Stimulated activated effector memory CD8-positive, alpha-beta T cell treated with anti-CD3 and anti-CD28 coated beads, Interleukin-12 subunit alpha, Interleukin-12 subunit beta, amount 100 ng/mL, for 72 hours (primary cell): Measurements from ENCODE around the gene PLA2G4E.

Source experiments
- ATAC-seq: fragments of 150-1000 bp; cut with Tn5 transposase; 2 replicates; pipeline ENCODE4 v1.10.0; 2021
- DNase-seq, 2 donors: peaks; one replicate each; pipeline ENCODE4 v3.0.0; 2021 to 2022; ENCODE audit warnings: low spot score in 2 of 2
- H3K27ac Mint-ChIP-seq: one replicate; pipeline ENCODE4 v1.8.0; 2022; ENCODE audit warnings: mild to moderate bottlenecking, mixed read lengths
- H3K36me3 Mint-ChIP-seq: one replicate; pipeline ENCODE4 v1.8.0; 2022; ENCODE audit warnings: mild to moderate bottlenecking, mixed read lengths
- H3K4me1 Mint-ChIP-seq: one replicate; pipeline ENCODE4 v1.8.0; 2022; ENCODE audit warnings: mixed read lengths
- H3K4me3 Mint-ChIP-seq: one replicate; pipeline ENCODE4 v1.8.0; 2022; ENCODE audit warnings: mild to moderate bottlenecking, mixed read lengths
- H3K9me3 Mint-ChIP-seq: one replicate; pipeline ENCODE4 v1.8.0; 2022; ENCODE audit warnings: mixed read lengths

The PLA2G4E gene

GRCh38 chr15:42059661-42060476 is 39.0 kb upstream of the PLA2G4E start:
- Mint-ChIP-seq H3K36me3 (no peaks in the 10 kb centered on the region), H3K4me3 (no peak overlapping the region), H3K9me3 (no peaks in the 10 kb centered on the region), H3K27ac (no peak overlapping the region), H3K4me1 (peaks cover 11% of the 10 kb centered on the region)
- ATAC-seq = no peak
- DNase-seq = peak; percentile 68 to 85

GRCh38 chr15:42058791-42059190 is 37.9 kb upstream of the PLA2G4E start:
- Mint-ChIP-seq H3K4me1 (peaks cover 11% of the 10 kb centered on the region), H3K27ac (no peak overlapping the region), H3K9me3 (no peaks in the 10 kb centered on the region), H3K4me3 (no peak overlapping the region), H3K36me3 (no peaks in the 10 kb centered on the region)
- DNase-seq (no peak), ATAC-seq (no peak)

GRCh38 chr15:42057799-42058646 is 37.2 kb upstream of the PLA2G4E start:
- peak overlapping the region; percentile 43 for H3K4me3 Mint-ChIP-seq
- peak overlapping the region; percentile 20 for H3K27ac Mint-ChIP-seq

GRCh38 chr15:42056934-42057798 is 36.3 kb upstream of the PLA2G4E start:
- ATAC-seq (peak; percentile 95), DNase-seq (peak; percentile 23 to 72)
- H3K36me3 Mint-ChIP-seq = no peaks in the 10 kb centered on the region
- H3K4me1 Mint-ChIP-seq = peaks cover 11% of the 10 kb centered on the region
- peak overlapping the region; percentile 24 for H3K27ac Mint-ChIP-seq
- H3K4me3 Mint-ChIP-seq = peak overlapping the region; percentile 43
- H3K9me3 Mint-ChIP-seq = no peaks in the 10 kb centered on the region

More at GRCh38 chr15:42057799-42058646, 37.2 kb upstream of the PLA2G4E start:
- Mint-ChIP-seq H3K9me3 (no peaks in the 10 kb centered on the region), H3K4me1 (peaks cover 11% of the 10 kb centered on the region), H3K36me3 (no peaks in the 10 kb centered on the region)
- DNase-seq = no peak
- no peak for ATAC-seq

GRCh38 chr15:42053914-42054313 is 33.1 kb upstream of the PLA2G4E start:
- ATAC-seq = no peak
- Mint-ChIP-seq H3K36me3 (no peaks in the 10 kb centered on the region), H3K4me3 (no peak overlapping the region), H3K4me1 (peaks cover 11% of the 10 kb centered on the region), H3K9me3 (no peaks in the 10 kb centered on the region), H3K27ac (no peak overlapping the region)
- DNase-seq = no peak

- Mint-ChIP-seq H3K27ac (no peak overlapping the region), H3K36me3 (no peaks in the 10 kb centered on the region), H3K4me1 (peaks cover 11% of the 10 kb centered on the region), H3K9me3 (no peaks in the 10 kb centered on the region), H3K4me3 (no peak overlapping the region)
- no peak for ATAC-seq
- DNase-seq = no peak
Observed at GRCh38 chr15:42053010-42053409, 32.2 kb upstream of the PLA2G4E start.

GRCh38 chr15:42050484-42051255 is 29.8 kb upstream of the PLA2G4E start:
- no peaks in the 10 kb centered on the region for H3K36me3 Mint-ChIP-seq
- no peak for DNase-seq
- H3K4me1 Mint-ChIP-seq = no peaks in the 10 kb centered on the region
- no peak overlapping the region for H3K27ac Mint-ChIP-seq
- no peaks in the 10 kb centered on the region for H3K9me3 Mint-ChIP-seq
- no peak overlapping the region for H3K4me3 Mint-ChIP-seq
- no peak for ATAC-seq

GRCh38 chr15:42048821-42049200 is 28.0 kb upstream of the PLA2G4E start:
- peaks cover 6% of the 10 kb centered on the region for H3K4me1 Mint-ChIP-seq
- H3K9me3 Mint-ChIP-seq = no peaks in the 10 kb centered on the region
- ATAC-seq (no peak), DNase-seq (no peak)
- no peak overlapping the region for H3K27ac Mint-ChIP-seq
- no peak overlapping the region for H3K4me3 Mint-ChIP-seq
- no peaks in the 10 kb centered on the region for H3K36me3 Mint-ChIP-seq

- Mint-ChIP-seq H3K36me3 (no peaks in the 10 kb centered on the region), H3K4me3 (no peak overlapping the region), H3K27ac (no peak overlapping the region), H3K9me3 (no peaks in the 10 kb centered on the region), H3K4me1 (peaks cover 7% of the 10 kb centered on the region)
- ATAC-seq (no peak), DNase-seq (no peak)
Observed at GRCh38 chr15:42048080-42048820, 27.4 kb upstream of the PLA2G4E start.

- Mint-ChIP-seq H3K4me1 (peaks cover 16% of the 10 kb centered on the region), H3K4me3 (no peak overlapping the region), H3K27ac (no peak overlapping the region), H3K9me3 (no peaks in the 10 kb centered on the region), H3K36me3 (no peaks in the 10 kb centered on the region)
- ATAC-seq (no peak), DNase-seq (no peak)
Observed at GRCh38 chr15:42046597-42046996, 25.8 kb upstream of the PLA2G4E start.

- H3K36me3 Mint-ChIP-seq = no peaks in the 10 kb centered on the region
- no peak for ATAC-seq
- no peaks in the 10 kb centered on the region for H3K9me3 Mint-ChIP-seq
- no peak for DNase-seq
- H3K4me3 Mint-ChIP-seq = no peak overlapping the region
- H3K4me1 Mint-ChIP-seq = peaks cover 16% of the 10 kb centered on the region
- H3K27ac Mint-ChIP-seq = peak overlapping the region; percentile 82
Observed at GRCh38 chr15:42045211-42045615, 24.4 kb upstream of the PLA2G4E start.

GRCh38 chr15:42042602-42043400 is 22.0 kb upstream of the PLA2G4E start:
- peaks cover 16% of the 10 kb centered on the region for H3K4me1 Mint-ChIP-seq
- H3K27ac Mint-ChIP-seq = peak overlapping the region; percentile 80
- peak overlapping the region; percentile 30 for H3K4me3 Mint-ChIP-seq
- H3K9me3 Mint-ChIP-seq = no peaks in the 10 kb centered on the region
- H3K36me3 Mint-ChIP-seq = no peaks in the 10 kb centered on the region
- DNase-seq (no peak), ATAC-seq (peak; percentile 48)

GRCh38 chr15:42038401-42038800 is 17.6 kb upstream of the PLA2G4E start:
- H3K4me1 Mint-ChIP-seq = peaks cover 16% of the 10 kb centered on the region
- ATAC-seq = no peak
- no peaks in the 10 kb centered on the region for H3K36me3 Mint-ChIP-seq
- H3K27ac Mint-ChIP-seq = no peak overlapping the region
- no peak for DNase-seq
- H3K4me3 Mint-ChIP-seq = no peak overlapping the region
- no peaks in the 10 kb centered on the region for H3K9me3 Mint-ChIP-seq
